Natural killer cell (primary cell): ENCODE results near the gene DTX3. TPM values are rescaled to one million over a fixed set of nuclear protein-coding genes. Genes with fewer than 3 reads are reported as not detected.

Source experiments
- ATAC-seq, 3 donors: fragments of 150-1000 bp in 2 of 3; fragments of 200-7000 bp in 1 of 3; cut with Tn5 transposase; 1 replicate in 1 of 3; 2 replicates in 2 of 3; pipeline ENCODE4 v1.10.0; 2021; ENCODE audit warnings: mild to moderate bottlenecking in 2 of 3, moderate library complexity in 2 of 3
- DNase-seq, 2 donors: peaks; one replicate each; pipeline versions ENCODE4 v3.0.0 to v3.0.0-alpha.2; 2013 to 2021; ENCODE audit warnings: mixed read lengths in 1 of 2
- H3K27ac ChIP-seq: one replicate; pipeline ENCODE4 v1.5.1; 2013; ENCODE audit warnings: mild to moderate bottlenecking, low read length
- H3K27me3 ChIP-seq: one replicate; pipeline ENCODE4 v1.6.1; 2013; ENCODE audit warnings: low read length; ENCODE audit not compliant: control insufficient read depth, insufficient read depth
- H3K36me3 ChIP-seq: one replicate; pipeline ENCODE4 v1.6.1; 2013; ENCODE audit warnings: low read length; ENCODE audit not compliant: control insufficient read depth, insufficient read depth
- H3K4me1 ChIP-seq: one replicate; pipeline ENCODE4 v1.6.1; 2013; ENCODE audit warnings: low read length; ENCODE audit not compliant: control insufficient read depth, insufficient read depth
- H3K4me3 ChIP-seq: one replicate; pipeline ENCODE4 v1.5.1; 2013; ENCODE audit warnings: low read length
- H3K9me3 ChIP-seq: one replicate; pipeline ENCODE4 v1.6.1; 2013; ENCODE audit warnings: low read length; ENCODE audit not compliant: control insufficient read depth, insufficient read depth
- H3K27ac Mint-ChIP-seq, 2 donors: one replicate each; pipeline ENCODE4 v1.8.0; 2022; ENCODE audit warnings: mild to moderate bottlenecking in 2 of 2, mixed read lengths in 2 of 2, moderate library complexity in 1 of 2
- H3K27me3 Mint-ChIP-seq, 2 donors: one replicate each; pipeline ENCODE4 v1.8.0; 2022; ENCODE audit warnings: low read depth in 2 of 2, mixed read lengths in 2 of 2
- H3K36me3 Mint-ChIP-seq: one replicate; pipeline ENCODE4 v1.8.0; 2022; ENCODE audit warnings: mixed read lengths
- H3K4me1 Mint-ChIP-seq, 2 donors: one replicate each; pipeline ENCODE4 v1.8.0; 2022; ENCODE audit warnings: mixed read lengths in 2 of 2
- H3K4me3 Mint-ChIP-seq: one replicate; pipeline ENCODE4 v1.8.0; 2022; ENCODE audit warnings: mild to moderate bottlenecking, moderate library complexity, mixed read lengths
- H3K9me3 Mint-ChIP-seq, 2 donors: one replicate each; pipeline ENCODE4 v1.8.0; 2022; ENCODE audit warnings: mixed read lengths in 2 of 2
- WGBS: methylation state at CpG from one replicate; pipeline ENCODE4 v1.1.7; 2013; ENCODE audit warnings: missing lambda C conversion rate; ENCODE audit not compliant: insufficient coverage; 5-methylcytosine and 5-hydroxymethylcytosine counted together
- intact Hi-C: fragments of 100-400 bp; cut with micrococcal nuclease; formaldehyde crosslinking; loops from one replicate; pipeline ENCODE4 v1.14.2; 2022
- total RNA-seq, 4 donors: library from RNA; stranded (reverse); fragments of 120-200 nt in 1 of 4; gene quantifications; one replicate each; pipeline versions ENCODE4 v1.2.3 to v1.2.4, GENCODE V29; 2013 to 2022
- TF ChIP-seq, protein P1 (sequence below): fragments of 200-600 bp; IDR thresholded peaks from one replicate; pipeline ENCODE4 v1.8.0; 2022; ENCODE audit warnings: antibody characterized with exemption

Gene DTX3
- total RNA-seq, 3 donors from 2014 or later (not counting 1 experiment from before 2014, with no cell fraction given), result 65.1 to 81.1 (median 77.0) TPM

DNA sequence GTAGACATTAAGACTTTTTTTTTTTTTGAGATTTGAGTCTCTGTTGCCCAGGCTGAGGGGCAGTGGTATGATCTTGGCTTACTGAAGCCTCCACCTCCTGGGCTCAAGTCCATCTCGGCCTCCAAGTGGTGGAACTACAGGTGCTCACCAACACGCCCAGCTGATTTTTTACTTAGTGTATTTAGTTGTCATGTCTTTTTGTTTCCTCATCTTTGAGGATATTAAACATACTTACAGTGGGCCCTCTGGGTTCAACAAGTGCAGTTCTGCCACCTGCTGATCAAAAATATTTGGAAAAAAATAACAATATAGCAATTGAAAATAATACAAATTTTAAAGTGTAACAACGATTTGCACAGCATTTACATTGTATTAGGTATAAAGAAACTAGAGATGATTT lies 32.7 kb downstream of the DTX3 start:
- Histone ChIP-seq H3K4me1 (peaks cover 11% of the 10 kb centered on the region), H3K27me3 (peaks cover 16% of the 10 kb centered on the region), H3K4me3 (no peak overlapping the region), H3K9me3 (no peaks in the 10 kb centered on the region), H3K36me3 (no peaks in the 10 kb centered on the region), H3K27ac (no peak overlapping the region)
- Mint-ChIP-seq H3K27me3 (peaks cover 25 to 33% of the 10 kb centered on the region in 2 donors), H3K36me3 (no peaks in the 10 kb centered on the region), H3K9me3 (no peaks in the 10 kb centered on the region), H3K4me3 (no peak overlapping the region), H3K27ac (no peak overlapping the region), H3K4me1 (peaks cover 2 to 10% of the 10 kb centered on the region in 2 donors)
- WGBS, result 86% methylated on average over 1 of the region's 3 CpGs
- TF ChIP-seq, protein P1, sequence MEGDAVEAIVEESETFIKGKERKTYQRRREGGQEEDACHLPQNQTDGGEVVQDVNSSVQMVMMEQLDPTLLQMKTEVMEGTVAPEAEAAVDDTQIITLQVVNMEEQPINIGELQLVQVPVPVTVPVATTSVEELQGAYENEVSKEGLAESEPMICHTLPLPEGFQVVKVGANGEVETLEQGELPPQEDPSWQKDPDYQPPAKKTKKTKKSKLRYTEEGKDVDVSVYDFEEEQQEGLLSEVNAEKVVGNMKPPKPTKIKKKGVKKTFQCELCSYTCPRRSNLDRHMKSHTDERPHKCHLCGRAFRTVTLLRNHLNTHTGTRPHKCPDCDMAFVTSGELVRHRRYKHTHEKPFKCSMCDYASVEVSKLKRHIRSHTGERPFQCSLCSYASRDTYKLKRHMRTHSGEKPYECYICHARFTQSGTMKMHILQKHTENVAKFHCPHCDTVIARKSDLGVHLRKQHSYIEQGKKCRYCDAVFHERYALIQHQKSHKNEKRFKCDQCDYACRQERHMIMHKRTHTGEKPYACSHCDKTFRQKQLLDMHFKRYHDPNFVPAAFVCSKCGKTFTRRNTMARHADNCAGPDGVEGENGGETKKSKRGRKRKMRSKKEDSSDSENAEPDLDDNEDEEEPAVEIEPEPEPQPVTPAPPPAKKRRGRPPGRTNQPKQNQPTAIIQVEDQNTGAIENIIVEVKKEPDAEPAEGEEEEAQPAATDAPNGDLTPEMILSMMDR, result no peak
- ATAC-seq (no peak), DNase-seq (no peak)
- intact Hi-C loops, result no loop called here

DNA sequence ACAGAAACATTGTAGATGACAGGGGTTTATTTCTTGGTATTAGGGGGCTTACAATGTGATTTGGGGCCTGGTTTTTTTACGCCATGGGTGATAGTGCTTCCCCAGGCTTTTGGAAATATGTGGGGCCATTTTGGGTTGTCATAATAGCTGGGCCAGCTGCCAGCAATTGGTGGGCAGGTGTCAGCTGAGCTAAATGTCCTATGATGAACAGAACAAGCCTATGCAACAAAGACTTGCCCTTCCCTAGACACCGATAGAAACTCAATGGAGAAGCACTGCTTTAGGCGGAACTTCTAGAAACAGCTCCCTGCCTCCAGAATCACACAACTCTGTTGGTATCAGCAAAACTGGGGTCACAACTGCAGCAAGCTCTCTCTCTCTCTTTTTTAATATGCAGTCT lies 33.5 kb downstream of the DTX3 start:
- Histone ChIP-seq H3K27ac (no peak overlapping the region), H3K4me1 (peaks cover 5% of the 10 kb centered on the region), H3K27me3 (peaks cover 11% of the 10 kb centered on the region), H3K36me3 (no peaks in the 10 kb centered on the region), H3K4me3 (no peak overlapping the region), H3K9me3 (no peaks in the 10 kb centered on the region)
- H3K9me3 Mint-ChIP-seq, result no peaks in the 10 kb centered on the region
- DNase-seq, result no peak
- H3K27ac Mint-ChIP-seq, result no peak overlapping the region
- WGBS, result 92% methylated on average over 3 of the region's 3 CpGs
- ATAC-seq, result no peak
- intact Hi-C loops, result no loop called here
- H3K4me3 Mint-ChIP-seq, result no peak overlapping the region
- TF ChIP-seq, protein P1, result no peak
- H3K36me3 Mint-ChIP-seq, result no peaks in the 10 kb centered on the region
- H3K4me1 Mint-ChIP-seq, result peaks cover 0 to 5% of the 10 kb centered on the region in 2 donors
- peaks cover 22 to 33% of the 10 kb centered on the region in 2 donors for H3K27me3 Mint-ChIP-seq

DNA sequence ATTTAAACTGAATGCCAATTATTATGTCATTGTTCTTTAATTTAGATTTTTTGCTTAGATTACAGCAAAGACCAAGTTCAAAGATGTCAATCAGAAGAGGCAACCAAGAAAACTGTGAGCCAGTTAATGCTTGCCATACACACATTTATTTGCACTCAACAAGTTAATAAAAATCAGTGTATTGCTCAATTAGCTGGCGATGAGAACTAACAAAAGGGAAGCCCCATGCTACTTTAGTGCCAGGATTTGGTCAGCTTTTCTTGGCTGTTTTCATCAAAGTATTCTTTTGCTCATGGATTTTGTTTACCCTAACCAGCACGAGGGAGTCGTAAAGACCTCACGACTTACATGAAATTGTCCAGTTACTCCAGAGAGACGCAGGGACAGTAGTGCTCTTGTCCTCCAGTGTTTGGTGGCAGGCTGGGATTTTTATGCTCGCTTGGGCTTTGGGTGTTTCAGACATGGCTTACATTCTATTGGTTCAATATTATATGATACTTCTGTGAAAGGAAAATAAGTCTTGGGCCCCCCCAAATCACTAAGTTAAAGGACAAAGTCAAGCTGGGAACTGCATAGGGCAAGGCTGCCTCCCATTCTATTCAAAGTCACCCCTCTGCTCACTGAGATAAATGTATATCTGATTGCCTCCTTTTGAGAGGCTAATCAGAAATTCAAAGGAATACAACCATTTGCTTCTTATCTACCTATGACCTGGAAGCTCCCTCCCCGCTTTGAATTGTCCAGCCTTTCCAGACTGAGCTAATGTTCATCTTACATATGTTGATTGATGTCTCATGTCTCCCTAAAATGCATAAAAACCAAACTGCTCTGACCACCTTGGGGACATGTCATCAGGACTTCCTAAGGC lies 35.8 kb downstream of the DTX3 start:
- peaks cover 4% of the 10 kb centered on the region for H3K27me3 ChIP-seq
- no peak overlapping the region for H3K4me3 ChIP-seq
- H3K27ac ChIP-seq, result no peak overlapping the region
- H3K9me3 ChIP-seq, result no peaks in the 10 kb centered on the region
- H3K36me3 ChIP-seq, result no peaks in the 10 kb centered on the region
- no peak overlapping the region for H3K27ac Mint-ChIP-seq
- TF ChIP-seq, protein P1, result no peak
- ATAC-seq (no peak), DNase-seq (no peak)
- H3K4me1 ChIP-seq, result no peaks in the 10 kb centered on the region
- no peaks in the 10 kb centered on the region for H3K9me3 Mint-ChIP-seq
- H3K4me3 Mint-ChIP-seq, result no peak overlapping the region
- H3K27me3 Mint-ChIP-seq, result peaks cover 9 to 22% of the 10 kb centered on the region in 2 donors
- intact Hi-C loops, result no loop called here
- H3K36me3 Mint-ChIP-seq, result no peaks in the 10 kb centered on the region
- H3K4me1 Mint-ChIP-seq, result no peaks in the 10 kb centered on the region
- WGBS, result 89% methylated on average over 7 of the region's 7 CpGs
